Loucy (cell line): ENCODE data around the gene CIRBP.

Experiments used
- CTCF ChIP-seq: fragments of 200-600 bp; sonication (generic); conservative IDR thresholded peaks from 2 replicates; pipeline ENCODE4 v1.5.1; 2014; ENCODE audit warnings: mild to moderate bottlenecking, antibody characterized with exemption, low read length
- EZH2phosphoT487 ChIP-seq: fragments of 200-600 bp; IDR thresholded peaks from 2 replicates; pipeline ENCODE4 v1.6.1; 2018; ENCODE audit warnings: antibody characterized with exemption, mild to moderate bottlenecking, moderate library complexity, borderline replicate concordance

DNA sequence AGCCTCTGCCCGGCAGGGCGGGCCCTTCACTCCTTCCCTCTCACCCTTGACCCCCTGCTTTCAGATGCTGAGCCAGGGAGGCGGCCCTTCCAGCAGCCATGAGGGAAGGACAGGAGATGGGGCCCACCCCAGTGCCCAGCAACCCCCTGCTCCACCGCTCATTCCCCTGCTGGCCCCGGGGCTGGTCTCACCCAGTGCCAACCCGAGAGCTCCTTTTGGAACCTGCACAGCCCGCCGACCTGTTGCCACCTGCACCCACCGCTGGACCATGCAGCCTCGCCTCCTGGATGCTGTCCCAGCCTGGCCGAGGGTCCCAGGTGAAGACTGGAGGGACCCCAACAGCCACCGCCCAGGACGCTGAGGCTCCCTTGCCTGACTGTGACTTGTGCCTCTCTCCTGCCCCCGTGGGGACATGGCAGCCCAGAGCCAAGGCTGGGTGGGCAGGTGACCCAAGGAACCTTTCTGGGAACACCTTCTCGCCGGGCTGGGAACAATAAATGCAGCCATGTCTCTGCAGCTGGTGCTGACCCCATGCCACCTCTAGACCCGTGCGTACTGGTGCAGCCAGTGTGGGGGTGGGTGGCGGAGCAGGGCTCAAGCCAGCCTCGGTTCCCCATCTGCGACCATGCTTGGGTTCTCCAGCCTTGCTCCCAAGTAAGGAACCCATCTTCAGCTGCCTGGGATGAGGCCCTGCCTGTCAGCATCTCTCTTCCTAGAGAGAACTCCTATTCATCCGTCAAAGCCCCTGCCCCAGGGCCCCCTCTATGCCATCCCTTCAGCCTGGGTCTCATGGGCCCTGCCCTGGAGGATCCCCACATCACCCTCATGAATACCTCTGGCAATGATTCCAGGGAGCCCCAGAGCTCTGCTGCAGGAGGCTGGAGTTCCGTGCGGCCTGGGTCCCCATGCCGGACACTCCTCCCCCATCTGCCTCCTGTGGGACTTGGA, 9.9 kb downstream of the CIRBP start:
- TF ChIP-seq CTCF (no peak), EZH2phosphoT487 (no peak)
